Liver (tissue), 9 donors: ENCODE measurements around the gene SLC24A3. TPM values are rescaled to one million over a fixed set of nuclear protein-coding genes. Genes with fewer than 3 reads are reported as not detected.

Experiments used
- DNase-seq: peaks from one replicate; pipeline ENCODE4 v3.0.0-alpha.2; 2017; ENCODE audit warnings: low spot score
- H3K27ac ChIP-seq, 2 donors: one replicate each; pipeline ENCODE4 v1.7.0; 2013; ENCODE audit warnings: inconsistent platforms in 2 of 2, low read length in 2 of 2, control low read depth in 1 of 2, low read depth in 1 of 2, mild to moderate bottlenecking in 1 of 2
- H3K27me3 ChIP-seq, 4 donors: one replicate each; pipeline versions ENCODE4 v1.6.1 to v1.7.0; 2013; ENCODE audit warnings: low read length in 3 of 4, inconsistent platforms in 1 of 4, mild to moderate bottlenecking in 1 of 4, moderate library complexity in 1 of 4; ENCODE audit not compliant: control insufficient read depth in 4 of 4, insufficient read depth in 4 of 4
- H3K36me3 ChIP-seq, 4 donors: one replicate each; pipeline versions ENCODE4 v1.6.1 to v1.7.0; 2013; ENCODE audit warnings: low read length in 3 of 4, mild to moderate bottlenecking in 3 of 4, low read depth in 1 of 4, moderate library complexity in 1 of 4; ENCODE audit not compliant: control insufficient read depth in 4 of 4, insufficient read depth in 3 of 4
- H3K4me1 ChIP-seq, 4 donors: one replicate each; pipeline versions ENCODE4 v1.6.1 to v1.7.0; 2013; ENCODE audit warnings: low read length in 3 of 4, mild to moderate bottlenecking in 3 of 4, moderate library complexity in 1 of 4; ENCODE audit not compliant: control insufficient read depth in 4 of 4, insufficient read depth in 4 of 4
- H3K4me3 ChIP-seq, 3 donors: one replicate each; pipeline versions ENCODE4 v1.6.1 to v1.7.0; 2013; ENCODE audit warnings: low read length in 3 of 3, control low read depth in 1 of 3, low read depth in 1 of 3, mild to moderate bottlenecking in 1 of 3
- H3K9ac ChIP-seq, 2 donors: one replicate each; pipeline ENCODE4 v1.7.0; 2013; ENCODE audit warnings: low read length in 2 of 2, mild to moderate bottlenecking in 2 of 2, moderate library complexity in 2 of 2, control low read depth in 1 of 2, low read depth in 1 of 2
- H3K9me3 ChIP-seq, 4 donors: one replicate each; pipeline versions ENCODE4 v1.6.1 to v1.7.0; 2013; ENCODE audit warnings: low read length in 3 of 4; ENCODE audit not compliant: control insufficient read depth in 4 of 4
- FOXA1 ChIP-seq: IDR thresholded peaks from 2 replicates; pipeline ENCODE4 v1.6.1; 2016; ENCODE audit warnings: antibody characterized with exemption
- GABPA ChIP-seq, 2 donors: IDR thresholded peaks in 1 of 2; conservative IDR thresholded peaks in 1 of 2; 2 replicates each; pipeline ENCODE4 v1.6.1; 2016; ENCODE audit warnings: antibody characterized with exemption in 2 of 2, mild to moderate bottlenecking in 1 of 2, moderate library complexity in 1 of 2
- HNF4A ChIP-seq, 2 donors: conservative IDR thresholded peaks; 2 replicates each; pipeline ENCODE4 v1.6.1; 2016; ENCODE audit warnings: antibody characterized with exemption in 2 of 2, mild to moderate bottlenecking in 2 of 2
- HNF4G ChIP-seq: IDR thresholded peaks from 2 replicates; pipeline ENCODE4 v1.6.1; 2016; ENCODE audit warnings: antibody characterized with exemption
- REST ChIP-seq: IDR thresholded peaks from 2 replicates; pipeline ENCODE4 v1.6.1; 2016; ENCODE audit warnings: antibody characterized with exemption, mild to moderate bottlenecking
- YY1 ChIP-seq: IDR thresholded peaks from 2 replicates; pipeline ENCODE4 v1.6.1; 2016; ENCODE audit warnings: antibody characterized with exemption, mild to moderate bottlenecking
- ZBTB33 ChIP-seq: IDR thresholded peaks from 2 replicates; pipeline ENCODE4 v1.6.1; 2016; ENCODE audit warnings: antibody characterized with exemption
- WGBS: extraction: QIAGEN DNeasy Blood & Tissue Kit; methylation state at CpG from one replicate; pipeline ENCODE4 v1.1.7; 2013; 5-methylcytosine and 5-hydroxymethylcytosine counted together
- polyA plus RNA-seq, 2 donors: library from polyadenylated mRNA; stranded (reverse) in 1 of 2; unstranded in 1 of 2; fragments of 200-250 nt in 1 of 2; fragments of >200 nt in 1 of 2; fragmentation: Nextera tagmentation in 1 of 2; extraction: Ambion mirVana in 1 of 2; gene quantifications; one replicate each; pipeline versions ENCODE4 v1.2.1 to v1.2.3, GENCODE V29; 2013 to 2015
- total RNA-seq, 2 donors: library from RNA; depleted of rRNA; stranded (reverse); fragments of >200 nt; gene quantifications; one replicate each; pipeline ENCODE4 v1.2.3, GENCODE V29; 2014
- TF ChIP-seq, protein P1 (sequence below): IDR thresholded peaks from 2 replicates; pipeline ENCODE4 v1.6.1; 2016; ENCODE audit warnings: antibody characterized with exemption
- TF ChIP-seq, protein P2 (sequence below): fragments of 150-350 bp; IDR thresholded peaks from 2 replicates; pipeline ENCODE4 v1.5.1; 2017; ENCODE audit warnings: improper control_type of control experiment, low read depth, low read length; ENCODE audit not compliant: missing input control
- TF ChIP-seq, protein P3 (sequence below): IDR thresholded peaks from 2 replicates; pipeline ENCODE4 v1.6.1; 2016; ENCODE audit warnings: antibody characterized with exemption
- donor health status: healthy.
- donor health status: healthy.
- donor health status: healthy.
- donor health status: healthy.
- donor health status: healthy.

SLC24A3 gene
- total and polyA plus RNA-seq, 4 donors, result 0.28 to 1.8 (median 0.46) TPM

- TF ChIP-seq REST (no peak), FOXA1 (no peak)
- TF ChIP-seq, protein P1, sequence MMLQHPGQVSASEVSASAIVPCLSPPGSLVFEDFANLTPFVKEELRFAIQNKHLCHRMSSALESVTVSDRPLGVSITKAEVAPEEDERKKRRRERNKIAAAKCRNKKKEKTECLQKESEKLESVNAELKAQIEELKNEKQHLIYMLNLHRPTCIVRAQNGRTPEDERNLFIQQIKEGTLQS, result no peak
Measured at GRCh38 chr20:19497064-19497463, 284.6 kb downstream of the SLC24A3 start (continued).

GRCh38 chr20:19498756-19499155 is 286.3 kb downstream of the SLC24A3 start:
- H3K9ac ChIP-seq, result no peak overlapping the region
- H3K27ac ChIP-seq, result no peak overlapping the region
- 76% methylated on average over 5 of the region's 5 CpGs for WGBS
- H3K27me3 ChIP-seq, result peaks cover 0 to 5% (median 0%) of the 10 kb centered on the region in 4 donors
- no peaks in the 10 kb centered on the region for H3K4me1 ChIP-seq
- TF ChIP-seq YY1, result no peak
- no peak for TF ChIP-seq REST
- TF ChIP-seq GABPA (IDR thresholded peaks at IDR 0.05 in 1 of 2, conservative IDR thresholded peaks at IDR 0.05 in 1 of 2), result no peak
- TF ChIP-seq, protein P2, sequence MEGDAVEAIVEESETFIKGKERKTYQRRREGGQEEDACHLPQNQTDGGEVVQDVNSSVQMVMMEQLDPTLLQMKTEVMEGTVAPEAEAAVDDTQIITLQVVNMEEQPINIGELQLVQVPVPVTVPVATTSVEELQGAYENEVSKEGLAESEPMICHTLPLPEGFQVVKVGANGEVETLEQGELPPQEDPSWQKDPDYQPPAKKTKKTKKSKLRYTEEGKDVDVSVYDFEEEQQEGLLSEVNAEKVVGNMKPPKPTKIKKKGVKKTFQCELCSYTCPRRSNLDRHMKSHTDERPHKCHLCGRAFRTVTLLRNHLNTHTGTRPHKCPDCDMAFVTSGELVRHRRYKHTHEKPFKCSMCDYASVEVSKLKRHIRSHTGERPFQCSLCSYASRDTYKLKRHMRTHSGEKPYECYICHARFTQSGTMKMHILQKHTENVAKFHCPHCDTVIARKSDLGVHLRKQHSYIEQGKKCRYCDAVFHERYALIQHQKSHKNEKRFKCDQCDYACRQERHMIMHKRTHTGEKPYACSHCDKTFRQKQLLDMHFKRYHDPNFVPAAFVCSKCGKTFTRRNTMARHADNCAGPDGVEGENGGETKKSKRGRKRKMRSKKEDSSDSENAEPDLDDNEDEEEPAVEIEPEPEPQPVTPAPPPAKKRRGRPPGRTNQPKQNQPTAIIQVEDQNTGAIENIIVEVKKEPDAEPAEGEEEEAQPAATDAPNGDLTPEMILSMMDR, result no peak
- TF ChIP-seq ZBTB33, result no peak
- TF ChIP-seq, protein P3, sequence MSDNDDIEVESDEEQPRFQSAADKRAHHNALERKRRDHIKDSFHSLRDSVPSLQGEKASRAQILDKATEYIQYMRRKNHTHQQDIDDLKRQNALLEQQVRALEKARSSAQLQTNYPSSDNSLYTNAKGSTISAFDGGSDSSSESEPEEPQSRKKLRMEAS, result no peak
- no peak for TF ChIP-seq HNF4G
- TF ChIP-seq HNF4A (conservative IDR thresholded peaks at IDR 0.05), result no peak
- H3K9me3 ChIP-seq, result no peaks in the 10 kb centered on the region
- H3K36me3 ChIP-seq, result no peaks in the 10 kb centered on the region
- DNase-seq, result no peak
- no peak overlapping the region for H3K4me3 ChIP-seq
